Measurements from ENCODE around the gene RGS19. TPM values are rescaled to one million over a fixed set of nuclear protein-coding genes. Genes with fewer than 3 reads are reported as not detected.

The RGS19 gene
- total RNA-seq, 4 donors from 2014 or later = 15.6 to 44.5 (median 20.4) TPM

DNA sequence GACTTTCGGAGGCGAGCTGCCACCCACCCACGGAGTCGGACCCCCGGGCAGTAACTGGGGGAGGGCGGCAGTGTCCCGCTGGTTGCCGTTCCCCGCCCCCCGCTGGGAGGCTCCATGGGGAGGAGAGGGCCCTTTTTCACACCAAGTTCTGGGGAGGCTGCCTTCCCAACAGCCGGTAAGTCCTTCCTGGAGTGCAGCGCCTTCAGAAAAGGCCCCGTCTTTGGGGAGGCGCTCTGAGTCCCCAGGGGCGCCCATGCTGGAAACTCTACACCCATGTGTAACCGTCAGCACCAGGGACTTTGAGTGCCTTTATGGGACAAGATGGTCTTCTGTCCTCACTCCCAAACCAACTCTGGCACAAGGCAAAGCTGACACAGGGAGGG, 29.4 kb downstream of the RGS19 start:
- TF ChIP-seq CTCF (IDR thresholded peaks at IDR 0.05; ENCODE audit: low read depth) = no peak

GRCh38 chr20:64049060-64049877, 30.0 kb downstream of the RGS19 start, which contains the start of gene SOX18:
Gene SOX18, minus strand, starts transcription at chr20:64049639. Its CDS starts 123 bp downstream, at chr20:64049516.
- TF ChIP-seq CTCF (IDR thresholded peaks at IDR 0.05; ENCODE audit: low read depth) = no peak

DNA sequence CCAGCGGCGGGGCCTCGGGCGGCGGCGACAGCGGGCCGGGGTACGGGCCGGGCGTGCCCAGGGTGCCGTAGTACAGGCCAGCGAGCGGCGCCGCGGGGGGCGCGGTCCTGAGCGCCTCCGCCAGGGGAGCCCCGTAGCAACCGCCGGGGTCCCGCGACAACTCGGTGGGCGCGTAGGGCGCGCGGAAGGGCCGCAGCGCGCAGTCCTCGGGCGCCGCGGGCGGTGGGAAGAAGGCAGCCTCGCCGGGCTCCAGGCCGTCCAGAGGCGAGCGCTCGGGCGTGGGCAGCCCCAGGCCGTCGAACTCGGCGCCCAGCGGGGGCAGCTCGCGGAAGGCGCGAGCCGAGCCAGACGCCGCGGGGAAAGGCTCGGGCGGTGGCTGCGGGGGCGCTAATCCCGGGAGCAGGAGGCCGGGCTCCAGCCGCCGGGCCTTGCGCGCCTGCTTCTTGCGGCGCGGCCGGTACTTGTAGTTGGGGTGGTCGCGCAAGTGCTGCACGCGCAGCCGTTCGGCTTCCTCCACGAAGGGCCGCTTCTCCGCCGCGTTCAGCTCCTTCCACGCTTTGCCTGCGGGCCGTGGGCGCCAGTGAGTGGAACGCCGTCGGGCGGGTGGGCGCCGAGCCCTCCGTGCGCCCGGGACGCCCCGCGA, 30.8 kb downstream of the RGS19 start:
- TF ChIP-seq CTCF (IDR thresholded peaks at IDR 0.05; ENCODE audit: low read depth) = no peak

GRCh38 chr20:64047968-64048401, 31.3 kb downstream of the RGS19 start:
- TF ChIP-seq CTCF (IDR thresholded peaks at IDR 0.05; ENCODE audit: low read depth) = no peak

- no peak for TF ChIP-seq CTCF (IDR thresholded peaks at IDR 0.05; ENCODE audit: low read depth)
Observed at GRCh38 chr20:64047046-64047389, 32.3 kb downstream of the RGS19 start.

- TF ChIP-seq CTCF (IDR thresholded peaks at IDR 0.05; ENCODE audit: low read depth) = no peak
Observed at GRCh38 chr20:64045346-64046011, 33.8 kb downstream of the RGS19 start.

Data from subcutaneous adipose tissue (tissue), 4 donors.